HFF-Myc (cell line): ENCODE data around the gene PNCK.

Experiments
- DNase-seq: peaks from one replicate; pipeline ENCODE4 v3.0.0-alpha.2; 2011; ENCODE audit warnings: low read depth; ENCODE audit errors: extremely low read depth
- H3K4me3 ChIP-seq: replicated peaks from 2 replicates; pipeline ENCODE4 v1.5.1; 2011; ENCODE audit warnings: low read depth, mild to moderate bottlenecking, control low read depth, low read length
- CTCF ChIP-seq: IDR thresholded peaks from 2 replicates; pipeline ENCODE4 v1.5.1; 2012; ENCODE audit warnings: mild to moderate bottlenecking, low read depth, low read length, control low read depth; ENCODE audit errors: missing control alignments

Gene PNCK

GRCh38 chrX:153631907-153632594, 41.6 kb downstream of the PNCK start:
- H3K4me3 ChIP-seq, result no peak overlapping the region
- no peak for DNase-seq
- no peak for TF ChIP-seq CTCF

GRCh38 chrX:153631346-153631745, 42.3 kb downstream of the PNCK start:
- DNase-seq, result no peak
- no peak overlapping the region for H3K4me3 ChIP-seq
- no peak for TF ChIP-seq CTCF

GRCh38 chrX:153628665-153629064, 44.9 kb downstream of the PNCK start:
- DNase-seq, result no peak
- H3K4me3 ChIP-seq, result no peak overlapping the region
- no peak for TF ChIP-seq CTCF

GRCh38 chrX:153628129-153628528, 45.5 kb downstream of the PNCK start:
- no peak for TF ChIP-seq CTCF
- no peak for DNase-seq
- no peak overlapping the region for H3K4me3 ChIP-seq

- DNase-seq, result no peak
- H3K4me3 ChIP-seq, result no peak overlapping the region
- TF ChIP-seq CTCF, result no peak
These were observed 45.9 kb downstream of the PNCK start for GRCh38 chrX:153627675-153628111.

- no peak for TF ChIP-seq CTCF
- H3K4me3 ChIP-seq, result no peak overlapping the region
- DNase-seq, result no peak
These were observed 46.5 kb downstream of the PNCK start for GRCh38 chrX:153626863-153627674.
